ENCODE results near the gene LLGL2.

DNA sequence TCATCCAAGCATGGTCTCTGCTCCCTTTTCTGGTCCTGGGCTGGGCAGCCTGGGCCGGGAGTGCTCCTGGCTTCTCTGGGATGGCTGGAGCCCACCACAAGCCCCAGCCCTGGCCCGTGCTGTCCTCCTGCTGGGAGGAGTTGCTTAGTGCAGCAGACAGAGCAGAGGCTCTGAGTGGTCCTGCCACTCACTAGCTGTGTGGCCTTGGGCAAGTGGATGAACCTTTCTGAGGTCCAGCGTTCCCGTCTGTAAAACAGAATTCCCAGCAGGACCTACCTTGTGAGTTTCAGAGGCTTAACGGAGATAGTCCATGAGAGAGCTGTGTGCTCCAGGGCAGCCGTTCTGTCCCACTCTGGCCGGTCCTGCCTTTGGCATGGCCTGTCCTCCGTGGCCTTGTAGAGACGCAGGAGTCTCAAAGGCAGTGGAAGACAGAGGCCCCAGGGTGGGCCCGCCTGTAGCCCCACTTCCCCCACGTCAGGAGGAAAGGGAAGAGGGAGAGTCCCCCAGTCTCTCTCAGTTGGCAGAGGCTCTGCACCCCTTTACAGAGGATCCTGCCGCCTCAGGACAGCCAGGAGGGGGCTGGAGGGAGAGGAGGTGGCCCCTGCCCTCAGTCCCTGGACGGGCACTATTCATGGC lies 69.9 kb downstream of the LLGL2 start:
- no peak for TF ChIP-seq EZH2 (IDR thresholded peaks at IDR 0.05; ENCODE audit: low read length)
- TF ChIP-seq, protein P1, sequence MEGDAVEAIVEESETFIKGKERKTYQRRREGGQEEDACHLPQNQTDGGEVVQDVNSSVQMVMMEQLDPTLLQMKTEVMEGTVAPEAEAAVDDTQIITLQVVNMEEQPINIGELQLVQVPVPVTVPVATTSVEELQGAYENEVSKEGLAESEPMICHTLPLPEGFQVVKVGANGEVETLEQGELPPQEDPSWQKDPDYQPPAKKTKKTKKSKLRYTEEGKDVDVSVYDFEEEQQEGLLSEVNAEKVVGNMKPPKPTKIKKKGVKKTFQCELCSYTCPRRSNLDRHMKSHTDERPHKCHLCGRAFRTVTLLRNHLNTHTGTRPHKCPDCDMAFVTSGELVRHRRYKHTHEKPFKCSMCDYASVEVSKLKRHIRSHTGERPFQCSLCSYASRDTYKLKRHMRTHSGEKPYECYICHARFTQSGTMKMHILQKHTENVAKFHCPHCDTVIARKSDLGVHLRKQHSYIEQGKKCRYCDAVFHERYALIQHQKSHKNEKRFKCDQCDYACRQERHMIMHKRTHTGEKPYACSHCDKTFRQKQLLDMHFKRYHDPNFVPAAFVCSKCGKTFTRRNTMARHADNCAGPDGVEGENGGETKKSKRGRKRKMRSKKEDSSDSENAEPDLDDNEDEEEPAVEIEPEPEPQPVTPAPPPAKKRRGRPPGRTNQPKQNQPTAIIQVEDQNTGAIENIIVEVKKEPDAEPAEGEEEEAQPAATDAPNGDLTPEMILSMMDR (optimal IDR thresholded peaks at IDR 0.05 in 1 of 3, IDR thresholded peaks at IDR 0.05 in 1 of 3, conservative IDR thresholded peaks at IDR 0.05 in 1 of 3; ENCODE audit: extremely low read depth in 1 of 3, insufficient read depth in 2 of 3, low read length in 3 of 3), result no peak

Data from keratinocyte (primary cell).